HL-60 (cell line): ENCODE results near the gene SLC38A6.

Source experiments
- GABPA ChIP-seq: IDR thresholded peaks from 2 replicates; pipeline ENCODE4 v1.6.1; 2012; ENCODE audit warnings: low read depth
- REST ChIP-seq: IDR thresholded peaks from 2 replicates; pipeline ENCODE4 v1.6.1; 2012; ENCODE audit warnings: low read depth; ENCODE audit not compliant: insufficient replicate concordance

- TF ChIP-seq REST (no peak), GABPA (no peak)
Observed at GRCh38 chr14:61098721-61099120, 117.7 kb downstream of the SLC38A6 start.
